Endothelial cell of umbilical vein (primary cell): ENCODE measurements around the gene ZNF213. TPM values are rescaled to one million over a fixed set of nuclear protein-coding genes. Genes with fewer than 3 reads are reported as not detected.

Experiments used
- BruUV-seq: library from RNA; stranded (reverse); fragments of 400-500 nt; replicated peaks from 2 replicates; lab custom pipeline; 2021; lab: Mats Ljungman, UMichigan
- CTCF ChIA-PET: fragments of 300-600, 350-600 bp; sonication (Branson Sonifier 250); formaldehyde crosslinking; loops from one replicate; lab custom pipeline; 2021; ENCODE audit warnings: antibody characterized with exemption, inconsistent platforms; lab: Charles Lee
- POLR2A ChIA-PET: fragments of 300-600, 350-600 bp; sonication (Branson Sonifier 250); formaldehyde crosslinking; loops from one replicate; lab custom pipeline; 2021; ENCODE audit warnings: antibody characterized with exemption, inconsistent platforms; lab: Charles Lee
- DNase-seq: peaks from one replicate; pipeline ENCODE4 v3.0.0-alpha.2; 2011; ENCODE audit warnings: low read depth, low spot score
- FAIRE-seq: peaks from 2 replicates; lab custom pipeline; 2011; peaks lifted over from hg19 to GRCh38; lab: Jason Lieb, UNC
- H2AFZ ChIP-seq: 2 replicates; pipeline ENCODE4 v1.6.0; 2012; ENCODE audit warnings: low read depth, low read length, control low read depth, inconsistent platforms
- H3K27ac ChIP-seq: 2 replicates; pipeline ENCODE4 v1.5.1; 2011; ENCODE audit warnings: low read depth, mild to moderate bottlenecking, control low read depth, low read length, moderate library complexity; ENCODE audit not compliant: insufficient read depth
- H3K27me3 ChIP-seq, 2 experiments: 2 replicates each; pipeline versions ENCODE4 v1.6.0 to v1.6.1; 2011; ENCODE audit warnings: low read length in 2 of 2, mixed read lengths in 1 of 2; ENCODE audit not compliant: control insufficient read depth in 2 of 2, insufficient read depth in 2 of 2
- H3K36me3 ChIP-seq, 2 experiments: 2 replicates in 1 of 2; 3 replicates in 1 of 2; pipeline ENCODE4 v1.5.1; 2011; ENCODE audit warnings: low read length in 2 of 2, mild to moderate bottlenecking in 1 of 2, moderate library complexity in 1 of 2; ENCODE audit not compliant: control insufficient read depth in 2 of 2, insufficient read depth in 2 of 2; ENCODE audit errors: extremely low read depth in 1 of 2
- H3K4me1 ChIP-seq: 3 replicates; pipeline ENCODE4 v1.5.1; 2011; ENCODE audit warnings: mild to moderate bottlenecking, low read length; ENCODE audit not compliant: control insufficient read depth, insufficient read depth; ENCODE audit errors: extremely low read depth
- H3K4me2 ChIP-seq: 2 replicates; pipeline ENCODE4 v1.6.1; 2011; ENCODE audit warnings: low read length, control low read depth, mixed read lengths; ENCODE audit not compliant: insufficient read depth
- H3K4me3 ChIP-seq, 3 experiments: fragments of 200-600 bp in 1 of 3; sonication (generic), shearing (Covaris generic) in 1 of 3; replicated peaks in 1 of 3; 2 replicates each; pipeline ENCODE4 v1.5.1; 2011 to 2016; ENCODE audit warnings: control low read depth in 3 of 3, low read length in 3 of 3, mild to moderate bottlenecking in 2 of 3, inconsistent platforms in 1 of 3, low read depth in 1 of 3, moderate library complexity in 1 of 3; ENCODE audit not compliant: insufficient read depth in 1 of 3
- H3K79me2 ChIP-seq: 2 replicates; pipeline ENCODE4 v1.6.0; 2012; ENCODE audit warnings: low read length, inconsistent platforms; ENCODE audit not compliant: control insufficient read depth, insufficient read depth
- H3K9ac ChIP-seq: replicated peaks from 2 replicates; pipeline ENCODE3; 2011; ENCODE audit warnings: low read length, control low read depth; ENCODE audit not compliant: insufficient read depth; ENCODE audit errors: extremely low read depth
- H3K9me1 ChIP-seq: replicated peaks from 3 replicates; pipeline ENCODE4 v1.6.0; 2011; ENCODE audit warnings: mild to moderate bottlenecking, low read length; ENCODE audit not compliant: control insufficient read depth, insufficient read depth; ENCODE audit errors: extremely low read depth
- H3K9me3 ChIP-seq: replicated peaks from 2 replicates; pipeline ENCODE4 v1.5.1; 2012; ENCODE audit warnings: low read length, inconsistent platforms; ENCODE audit not compliant: control insufficient read depth, insufficient read depth
- H4K20me1 ChIP-seq: replicated peaks from 2 replicates; pipeline ENCODE3; 2011; ENCODE audit warnings: mild to moderate bottlenecking, low read length; ENCODE audit not compliant: control insufficient read depth, insufficient read depth; ENCODE audit errors: extremely low read depth
- EZH2 ChIP-seq: IDR thresholded peaks from 2 replicates; pipeline ENCODE4 v1.6.1; 2012; ENCODE audit warnings: borderline replicate concordance, low read depth, mild to moderate bottlenecking, moderate library complexity, low read length, inconsistent platforms; ENCODE audit not compliant: severe bottlenecking
- FOS ChIP-seq: IDR thresholded peaks from 2 replicates; pipeline ENCODE4 v1.6.1; 2011; ENCODE audit warnings: mild to moderate bottlenecking, low read length, moderate library complexity, borderline replicate concordance; ENCODE audit not compliant: insufficient read depth
- GATA2 ChIP-seq: IDR thresholded peaks from 2 replicates; pipeline ENCODE4 v1.7.0; 2011; ENCODE audit warnings: low read depth, mild to moderate bottlenecking, moderate library complexity, mixed read lengths, low read length; ENCODE audit not compliant: insufficient read length, insufficient read depth
- JUN ChIP-seq: IDR thresholded peaks from 2 replicates; pipeline ENCODE4 v1.6.1; 2011; ENCODE audit warnings: borderline replicate concordance, low read depth; ENCODE audit not compliant: insufficient read length, insufficient read depth
- MYC ChIP-seq: IDR thresholded peaks from one replicate; pipeline ENCODE4 v1.6.1; 2011; ENCODE audit warnings: mild to moderate bottlenecking, low read depth, low read length
- POLR2A ChIP-seq: IDR thresholded peaks from 2 replicates; pipeline ENCODE4 v1.6.1; 2012; ENCODE audit warnings: low read depth, mild to moderate bottlenecking, control low read depth, low read length
- POLR2AphosphoS5 ChIP-seq: IDR thresholded peaks from 2 replicates; pipeline ENCODE4 v1.6.1; 2012; ENCODE audit warnings: low read depth, mild to moderate bottlenecking, control low read depth, low read length, moderate library complexity; ENCODE audit not compliant: insufficient read depth
- dilution Hi-C: fragments of 300-500 bp; cut with MboI; formaldehyde crosslinking; loops from one replicate; pipeline ENCODE4 v1.15.0; 2019; ENCODE audit warnings: low sequenced_read_pairs; ENCODE audit not compliant: extremely low pct_ligation_motif_present
- intact Hi-C: fragments of 100-400 bp; cut with micrococcal nuclease; formaldehyde crosslinking; loops from one replicate; pipeline ENCODE4 v1.10.0; 2022
- polyA plus RNA-seq, 4 experiments: library from polyadenylated mRNA; depleted of rRNA in 3 of 4; stranded (reverse) in 3 of 4; unstranded in 1 of 4; fragments of >200 nt; gene quantifications; 2 replicates each; pipeline versions ENCODE4 v1.2.1 to v1.2.3, GENCODE V29; 2011 to 2012; ENCODE audit warnings: missing spikeins in 1 of 4
- total RNA-seq: library from RNA; stranded (reverse); gene quantifications from 2 replicates; pipeline ENCODE4 v1.2.3, GENCODE V29; 2021
- TF ChIP-seq, protein P1 (sequence below), 2 donors: IDR thresholded peaks; 1 replicate in 1 of 2; 2 replicates in 1 of 2; pipeline ENCODE4 v1.5.1; 2011; ENCODE audit warnings: low read length in 2 of 2, mild to moderate bottlenecking in 2 of 2, moderate library complexity in 2 of 2, control low read depth in 1 of 2, inconsistent platforms in 1 of 2, low read depth in 1 of 2; ENCODE audit not compliant: insufficient read depth in 1 of 2; ENCODE audit errors: extremely low read depth in 1 of 2
- TF ChIP-seq, protein P2 (sequence below): IDR thresholded peaks from 2 replicates; pipeline ENCODE4 v1.6.1; 2011; ENCODE audit not compliant: insufficient read depth, insufficient read length

The ZNF213 gene
- total and polyA plus RNA-seq, 2 donors (not counting 3 experiments of a cell fraction or from before 2014, with no cell fraction given), result 2.0 to 9.8 TPM

DNA sequence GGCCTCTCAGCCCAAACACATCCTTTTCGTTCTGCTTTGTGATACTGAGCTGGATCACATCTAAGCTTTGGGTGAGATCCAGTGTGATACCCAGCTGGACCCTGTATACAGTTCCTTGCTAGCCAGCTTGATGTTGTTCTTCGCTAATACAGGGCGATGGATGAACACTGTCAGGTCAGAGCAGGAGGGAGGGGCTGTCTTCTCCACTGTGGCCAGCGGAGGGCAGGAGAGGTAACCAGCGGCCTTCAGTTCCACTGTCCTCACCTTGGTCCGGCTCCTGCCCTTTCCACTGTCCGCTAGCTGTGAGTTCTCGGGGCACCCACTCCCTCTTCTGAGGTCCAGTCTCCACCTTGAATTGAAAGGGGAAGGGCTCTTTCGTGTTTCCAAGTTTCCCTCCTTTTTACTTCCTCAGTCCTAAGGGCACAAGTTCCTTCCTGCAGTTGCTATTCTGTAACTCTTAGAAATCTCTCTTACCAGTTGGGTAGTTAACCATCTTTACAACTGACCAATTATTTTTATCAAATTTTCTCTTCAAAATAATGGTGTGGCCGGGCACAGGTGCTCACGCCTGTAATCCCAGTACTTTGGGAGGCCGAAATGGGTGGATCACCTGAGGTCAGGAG, 3.0 kb upstream of the ZNF213 start:
- POLR2A ChIA-PET, result no interaction called here
- H3K4me3 ChIP-seq, result no peak overlapping the region
- CTCF ChIA-PET, result interaction anchor here (0.5 to 2.8 kb wide), 10 partner anchors 9 to 73 kb away, joined by 3 to 16 read pairs (median 3); no protein-coding TSS in a partner anchor
- no peak overlapping the region for H3K27ac ChIP-seq
- TF ChIP-seq, protein P1, sequence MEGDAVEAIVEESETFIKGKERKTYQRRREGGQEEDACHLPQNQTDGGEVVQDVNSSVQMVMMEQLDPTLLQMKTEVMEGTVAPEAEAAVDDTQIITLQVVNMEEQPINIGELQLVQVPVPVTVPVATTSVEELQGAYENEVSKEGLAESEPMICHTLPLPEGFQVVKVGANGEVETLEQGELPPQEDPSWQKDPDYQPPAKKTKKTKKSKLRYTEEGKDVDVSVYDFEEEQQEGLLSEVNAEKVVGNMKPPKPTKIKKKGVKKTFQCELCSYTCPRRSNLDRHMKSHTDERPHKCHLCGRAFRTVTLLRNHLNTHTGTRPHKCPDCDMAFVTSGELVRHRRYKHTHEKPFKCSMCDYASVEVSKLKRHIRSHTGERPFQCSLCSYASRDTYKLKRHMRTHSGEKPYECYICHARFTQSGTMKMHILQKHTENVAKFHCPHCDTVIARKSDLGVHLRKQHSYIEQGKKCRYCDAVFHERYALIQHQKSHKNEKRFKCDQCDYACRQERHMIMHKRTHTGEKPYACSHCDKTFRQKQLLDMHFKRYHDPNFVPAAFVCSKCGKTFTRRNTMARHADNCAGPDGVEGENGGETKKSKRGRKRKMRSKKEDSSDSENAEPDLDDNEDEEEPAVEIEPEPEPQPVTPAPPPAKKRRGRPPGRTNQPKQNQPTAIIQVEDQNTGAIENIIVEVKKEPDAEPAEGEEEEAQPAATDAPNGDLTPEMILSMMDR (IDR thresholded peaks at IDR 0.05; ENCODE audit: extremely low read depth in 1 of 2, insufficient read depth in 1 of 2, low read depth in 1 of 2, low read length in 2 of 2), result peak; percentile 67 to 74
- no peak for TF ChIP-seq FOS
- peaks cover 14% of the 10 kb centered on the region for H3K4me1 ChIP-seq
- peaks cover 4% of the 10 kb centered on the region in 2 experiments for H3K36me3 ChIP-seq
- no peak overlapping the region for H3K4me2 ChIP-seq
- DNase-seq (peak; percentile 48), FAIRE-seq (peak; percentile 26)
- BruUV-seq, result no TSS peak
- intact Hi-C loops (no loop called here), dilution Hi-C loops (no loop called here)
- peaks cover 17% of the 10 kb centered on the region for H3K79me2 ChIP-seq
- H3K9me1 ChIP-seq, result no peaks in the 10 kb centered on the region
- no peaks in the 10 kb centered on the region for H3K9me3 ChIP-seq
- H3K9ac ChIP-seq, result no peak overlapping the region
- H3K27me3 ChIP-seq, result no peaks in the 10 kb centered on the region
- no peak overlapping the region for H2AFZ ChIP-seq
- no peaks in the 10 kb centered on the region for H4K20me1 ChIP-seq

DNA sequence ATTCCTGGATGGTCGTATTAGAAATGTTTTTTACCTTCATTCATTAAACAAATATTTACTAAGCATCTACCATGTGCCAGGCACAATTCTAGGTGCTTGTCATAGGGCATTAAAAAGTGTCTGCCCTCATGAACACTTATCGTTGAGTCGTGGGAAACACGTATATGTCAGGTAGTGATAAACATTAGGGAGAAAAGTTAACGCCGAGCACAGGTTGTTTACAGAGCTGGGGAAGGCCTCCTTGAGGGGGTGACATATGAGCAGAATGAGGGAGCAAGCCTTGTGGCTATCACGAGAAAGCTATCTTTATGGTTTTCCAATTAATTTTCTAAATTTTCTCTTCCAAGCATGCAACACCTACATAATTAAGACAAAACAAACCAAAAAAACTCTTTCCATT, 985 bp upstream of the ZNF213 start:
- no peaks in the 10 kb centered on the region for H3K27me3 ChIP-seq
- H3K9ac ChIP-seq, result peak overlapping the region; percentile 98
- peaks cover 0 to 1% of the 10 kb centered on the region in 2 experiments for H3K36me3 ChIP-seq
- intact Hi-C loops (loop anchor here (1.0 to 2.0 kb wide), 2 partner anchors 16 to 33 kb away; no protein-coding TSS in a partner anchor), dilution Hi-C loops (no loop called here)
- H3K79me2 ChIP-seq, result peaks cover 17% of the 10 kb centered on the region
- H3K27ac ChIP-seq, result peak overlapping the region; percentile 91
- H3K9me1 ChIP-seq, result no peaks in the 10 kb centered on the region
- no peak overlapping the region for H2AFZ ChIP-seq
- peak overlapping the region; percentile 99 for H3K4me2 ChIP-seq
- H3K4me1 ChIP-seq, result peaks cover 14% of the 10 kb centered on the region
- BruUV-seq, result no TSS peak
- no peaks in the 10 kb centered on the region for H4K20me1 ChIP-seq
- POLR2A ChIA-PET, result interaction anchor here (1.0 to 1.6 kb wide), 2 partner anchors 22 to 114 kb away, joined by 3 to 5 read pairs; partner anchors contain the start of gene TNFRSF12A
- DNase-seq (no peak), FAIRE-seq (peak; percentile 31)
- TF ChIP-seq POLR2AphosphoS5 (no peak), POLR2A (no peak), EZH2 (no peak), GATA2 (no peak), JUN (no peak), MYC (no peak), FOS (no peak)
- TF ChIP-seq, protein P2, sequence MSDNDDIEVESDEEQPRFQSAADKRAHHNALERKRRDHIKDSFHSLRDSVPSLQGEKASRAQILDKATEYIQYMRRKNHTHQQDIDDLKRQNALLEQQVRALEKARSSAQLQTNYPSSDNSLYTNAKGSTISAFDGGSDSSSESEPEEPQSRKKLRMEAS, result no peak
- TF ChIP-seq, protein P1 (IDR thresholded peaks at IDR 0.05; ENCODE audit: extremely low read depth in 1 of 2, insufficient read depth in 1 of 2, low read depth in 1 of 2, low read length in 2 of 2), result no peak
- H3K9me3 ChIP-seq, result no peaks in the 10 kb centered on the region
- CTCF ChIA-PET, result interaction anchor here (1.2 to 2.3 kb wide), 7 partner anchors 10 to 75 kb away, joined by 3 to 17 read pairs (median 6); no protein-coding TSS in a partner anchor
- peak overlapping the region; percentile 77 to 99 (median 98) for H3K4me3 ChIP-seq
